H9 (cell line): Measurements from ENCODE around the gene G2E3. TPM values are rescaled to one million over a fixed set of nuclear protein-coding genes. Genes with fewer than 3 reads are reported as not detected.

Experiments used
- DNase-seq: peaks from one replicate; pipeline ENCODE4 v3.0.0-alpha.2; 2017
- H2AFZ ChIP-seq: one replicate; pipeline ENCODE4 v1.6.1; 2013; ENCODE audit warnings: mild to moderate bottlenecking, low read length, control low read depth, moderate library complexity
- H2AK5ac ChIP-seq: 2 replicates; pipeline ENCODE4 v1.6.1; 2013; ENCODE audit warnings: low read length, control low read depth, mixed read lengths; ENCODE audit not compliant: insufficient read length
- H2BK120ac ChIP-seq: one replicate; pipeline ENCODE4 v1.6.1; 2013; ENCODE audit warnings: low read depth, mild to moderate bottlenecking, low read length, control low read depth, inconsistent platforms; ENCODE audit not compliant: poor library complexity, severe bottlenecking
- H2BK12ac ChIP-seq: 2 replicates; pipeline ENCODE4 v1.6.1; 2013; ENCODE audit warnings: low read length, control low read depth, mixed read lengths, low read depth; ENCODE audit not compliant: insufficient read length
- H2BK15ac ChIP-seq: 2 replicates; pipeline ENCODE4 v1.6.1; 2013; ENCODE audit warnings: low read depth, low read length, control low read depth
- H2BK20ac ChIP-seq: one replicate; pipeline ENCODE4 v1.6.1; 2013; ENCODE audit warnings: low read depth, mild to moderate bottlenecking, low read length, control low read depth, inconsistent platforms; ENCODE audit not compliant: poor library complexity, severe bottlenecking
- H2BK5ac ChIP-seq: 2 replicates; pipeline ENCODE4 v1.6.1; 2013; ENCODE audit warnings: low read length, control low read depth, mixed read lengths; ENCODE audit not compliant: insufficient read length
- H3K14ac ChIP-seq: 2 replicates; pipeline ENCODE4 v1.6.1; 2013; ENCODE audit warnings: low read length, control low read depth; ENCODE audit not compliant: insufficient read depth
- H3K18ac ChIP-seq: 2 replicates; pipeline ENCODE4 v1.6.1; 2013; ENCODE audit warnings: low read depth, mild to moderate bottlenecking, mixed read lengths, low read length, control low read depth; ENCODE audit not compliant: insufficient read length
- H3K23ac ChIP-seq: 2 replicates; pipeline ENCODE4 v1.6.1; 2013; ENCODE audit warnings: low read length, control low read depth, mixed read lengths, low read depth; ENCODE audit not compliant: insufficient read length
- H3K23me2 ChIP-seq: 2 replicates; pipeline ENCODE4 v1.6.1; 2013; ENCODE audit warnings: low read depth, mild to moderate bottlenecking, mixed read lengths, low read length, control low read depth; ENCODE audit not compliant: insufficient read length, poor library complexity, severe bottlenecking
- H3K27ac ChIP-seq: 2 replicates; pipeline ENCODE4 v1.5.1; 2013; ENCODE audit warnings: low read length, control low read depth, mixed read lengths, low read depth; ENCODE audit not compliant: insufficient read length
- H3K27me3 ChIP-seq: 2 replicates; pipeline ENCODE4 v1.6.1; 2013; ENCODE audit warnings: low read length, control low read depth, inconsistent platforms; ENCODE audit not compliant: insufficient read depth
- H3K4ac ChIP-seq: 2 replicates; pipeline ENCODE4 v1.6.1; 2013; ENCODE audit warnings: low read depth, mild to moderate bottlenecking, control low read depth, inconsistent platforms, low read length, moderate library complexity
- H3K4me1 ChIP-seq: 2 replicates; pipeline ENCODE4 v1.6.1; 2013; ENCODE audit warnings: low read length, control low read depth, inconsistent platforms; ENCODE audit not compliant: insufficient read depth
- H3K4me2 ChIP-seq: 2 replicates; pipeline ENCODE4 v1.6.1; 2013; ENCODE audit warnings: low read length, control low read depth, mixed read lengths; ENCODE audit not compliant: insufficient read length, insufficient read depth
- H3K56ac ChIP-seq: 2 replicates; pipeline ENCODE4 v1.6.1; 2013; ENCODE audit warnings: low read depth, mild to moderate bottlenecking, mixed read lengths, low read length, control low read depth; ENCODE audit not compliant: insufficient read length
- H3K79me1 ChIP-seq: 2 replicates; pipeline ENCODE4 v1.6.1; 2013; ENCODE audit warnings: low read depth, mild to moderate bottlenecking, moderate library complexity, low read length, control low read depth, inconsistent platforms; ENCODE audit not compliant: insufficient read depth, poor library complexity, severe bottlenecking
- H3K79me2 ChIP-seq: 2 replicates; pipeline ENCODE4 v1.6.1; 2013; ENCODE audit warnings: low read length, control low read depth, inconsistent platforms; ENCODE audit not compliant: insufficient read depth
- H3K9ac ChIP-seq: 2 replicates; pipeline ENCODE4 v1.6.1; 2013; ENCODE audit warnings: low read length, control low read depth, mixed read lengths; ENCODE audit not compliant: insufficient read length; ENCODE audit errors: extremely low read depth
- H3K9me3 ChIP-seq: one replicate; pipeline ENCODE4 v1.6.1; 2013; ENCODE audit warnings: low read depth, low read length, inconsistent platforms; ENCODE audit not compliant: control insufficient read depth
- H3T11ph ChIP-seq: one replicate; pipeline ENCODE4 v1.6.1; 2013; ENCODE audit warnings: mild to moderate bottlenecking, low read length, control low read depth, inconsistent platforms
- H4K20me1 ChIP-seq: one replicate; pipeline ENCODE4 v1.6.1; 2013; ENCODE audit not compliant: control insufficient read depth, insufficient read length, insufficient read depth
- H4K5ac ChIP-seq: 2 replicates; pipeline ENCODE4 v1.6.1; 2013; ENCODE audit warnings: low read depth, mild to moderate bottlenecking, mixed read lengths, low read length, control low read depth; ENCODE audit not compliant: insufficient read length
- H4K8ac ChIP-seq: replicated peaks from 2 replicates; pipeline ENCODE4 v1.6.1; 2013; ENCODE audit warnings: low read length, control low read depth, mixed read lengths, low read depth; ENCODE audit not compliant: insufficient read length
- H4K91ac ChIP-seq: 2 replicates; pipeline ENCODE4 v1.6.1; 2013; ENCODE audit warnings: low read depth, mild to moderate bottlenecking, moderate library complexity, mixed read lengths, low read length, control low read depth; ENCODE audit not compliant: insufficient read length
- H3K27ac Mint-ChIP-seq, 3 experiments: 2 replicates in 2 of 3; 3 replicates in 1 of 3; pipeline ENCODE4 v1.8.0; 2020 to 2021; ENCODE audit warnings: mixed read lengths in 3 of 3, mild to moderate bottlenecking in 1 of 3, moderate library complexity in 1 of 3
- H3K27me3 Mint-ChIP-seq: 2 replicates; pipeline ENCODE4 v1.8.0; 2021; ENCODE audit warnings: low read depth, mild to moderate bottlenecking, moderate library complexity, mixed read lengths
- H3K36me3 Mint-ChIP-seq, 3 experiments: 2 replicates in 2 of 3; 3 replicates in 1 of 3; pipeline ENCODE4 v1.8.0; 2020 to 2021; ENCODE audit warnings: low read depth in 3 of 3, mixed read lengths in 3 of 3; ENCODE audit not compliant: insufficient read depth in 1 of 3
- H3K4me1 Mint-ChIP-seq, 2 experiments: 2 replicates each; pipeline ENCODE4 v1.8.0; 2020; ENCODE audit warnings: mixed read lengths in 2 of 2
- H3K4me3 Mint-ChIP-seq, 2 experiments: 2 replicates in 1 of 2; 3 replicates in 1 of 2; pipeline ENCODE4 v1.8.0; 2020 to 2021; ENCODE audit warnings: mild to moderate bottlenecking in 2 of 2, mixed read lengths in 2 of 2, moderate library complexity in 1 of 2
- H3K9me3 Mint-ChIP-seq, 2 experiments: 2 replicates in 1 of 2; 3 replicates in 1 of 2; pipeline ENCODE4 v1.8.0; 2020; ENCODE audit warnings: mild to moderate bottlenecking in 2 of 2, mixed read lengths in 2 of 2, moderate library complexity in 1 of 2
- CTCF ChIP-seq: fragments of 200-600 bp; sonication (generic); conservative IDR thresholded peaks from 3 replicates; pipeline ENCODE4 v1.8.0; 2021; ENCODE audit warnings: antibody characterized with exemption, mild to moderate bottlenecking
- WGBS: extraction: QIAGEN DNeasy Blood & Tissue Kit; methylation state at CpG from one replicate; pipeline ENCODE4 v1.1.7; 2013; ENCODE audit warnings: missing lambda C conversion rate, low lambda C conversion rate, mixed read lengths; ENCODE audit not compliant: insufficient read length; ENCODE audit errors: extremely low coverage; 5-methylcytosine and 5-hydroxymethylcytosine counted together
- total RNA-seq: library from RNA; stranded (reverse); gene quantifications from 2 replicates; pipeline ENCODE4 v1.2.1, GENCODE V29; 2021

The G2E3 gene
- total RNA-seq, 1 experiment from 2014 or later = 49.2 TPM

- H2BK20ac ChIP-seq = no peak overlapping the region
- no peak for DNase-seq
- H3K9ac ChIP-seq = no peak overlapping the region
- no peak overlapping the region for H2AK5ac ChIP-seq
- no peak overlapping the region for H2BK5ac ChIP-seq
- peaks cover 65% of the 10 kb centered on the region for H3K79me2 ChIP-seq
- H3K79me1 ChIP-seq = peaks cover 7% of the 10 kb centered on the region
- H3K23ac ChIP-seq = no peak overlapping the region
- H3K4me2 ChIP-seq = no peak overlapping the region
- no peak overlapping the region for H2BK15ac ChIP-seq
- peaks cover 7% of the 10 kb centered on the region for H3K4me1 ChIP-seq
- H3K27me3 ChIP-seq = no peaks in the 10 kb centered on the region
- no peak overlapping the region for H3K4me3 Mint-ChIP-seq
- H3K14ac ChIP-seq = no peak overlapping the region
- no peaks in the 10 kb centered on the region for H3K9me3 Mint-ChIP-seq
- no peaks in the 10 kb centered on the region for H3K27me3 Mint-ChIP-seq
- no peak overlapping the region for H3T11ph ChIP-seq
- H2BK12ac ChIP-seq = no peak overlapping the region
- no peak overlapping the region for H3K18ac ChIP-seq
- H2AFZ ChIP-seq = no peak overlapping the region
- H3K4me1 Mint-ChIP-seq = peaks cover 78 to 79% of the 10 kb centered on the region in 2 experiments
- no peak overlapping the region for H3K4ac ChIP-seq
- WGBS = no CpG with 5 or more reads among the region's 1 CpG
- no peak overlapping the region for H2BK120ac ChIP-seq
- no peak for TF ChIP-seq CTCF
- H3K23me2 ChIP-seq = no peaks in the 10 kb centered on the region
- no peak overlapping the region for H3K27ac Mint-ChIP-seq
- H3K9me3 ChIP-seq = no peaks in the 10 kb centered on the region
- no peak overlapping the region for H3K27ac ChIP-seq
- H3K56ac ChIP-seq = no peak overlapping the region
- no peak overlapping the region for H4K8ac ChIP-seq
- no peak overlapping the region for H4K5ac ChIP-seq
- peaks cover 3% of the 10 kb centered on the region for H4K20me1 ChIP-seq
- H4K91ac ChIP-seq = no peak overlapping the region
- H3K36me3 Mint-ChIP-seq = no peaks in the 10 kb centered on the region; a peak in 2 of 7 replicates
These were observed 13.8 kb downstream of the G2E3 start for GRCh38 chr14:30572771-30573170.
